UCSD-AML1 (cell line): ENCODE results near the gene OSGEPL1.
"Not testable (repeated sequence)": the region's sequence is repeated elsewhere in the genome, so short reads cannot be mapped to it uniquely, and the experiment has no call there.

Experiments
- DNase-seq: peaks from one replicate; lab custom pipeline; 2025; ENCODE audit not compliant: unreplicated experiment; lab: John Stamatoyannopoulos, UW

Gene OSGEPL1

GRCh38 chr2:189751080-189751658 lies 11.4 kb downstream of the OSGEPL1 start:
- DNase-seq, result peak; percentile 5

- DNase-seq, result no peak
Observed at GRCh38 chr2:189729430-189729829, 33.2 kb downstream of the OSGEPL1 start.

- DNase-seq, result no peak
Observed at GRCh38 chr2:189726849-189727248, 35.7 kb downstream of the OSGEPL1 start.

GRCh38 chr2:189726271-189726670 lies 36.3 kb downstream of the OSGEPL1 start:
- no peak for DNase-seq

- no peak for DNase-seq
Observed at GRCh38 chr2:189723192-189723591, 39.4 kb downstream of the OSGEPL1 start.

- DNase-seq, result no peak
Observed at GRCh38 chr2:189719571-189719970, 43.0 kb downstream of the OSGEPL1 start.

GRCh38 chr2:189717593-189717992 lies 45.0 kb downstream of the OSGEPL1 start:
- not testable (repeated sequence) for DNase-seq

- no peak for DNase-seq
Observed at GRCh38 chr2:189709501-189710221, 52.9 kb downstream of the OSGEPL1 start.

- DNase-seq, result no peak
Observed at GRCh38 chr2:189702071-189702470, 60.5 kb downstream of the OSGEPL1 start.

GRCh38 chr2:189700681-189701080 lies 61.9 kb downstream of the OSGEPL1 start:
- no peak for DNase-seq

- no peak for DNase-seq
Observed at GRCh38 chr2:189698020-189698887, 64.3 kb downstream of the OSGEPL1 start.
